ENCODE results near the gene INO80D. TPM values are rescaled to one million over a fixed set of nuclear protein-coding genes. Genes with fewer than 3 reads are reported as not detected.
"Not testable (repeated sequence)": the region's sequence is repeated elsewhere in the genome, so short reads cannot be mapped to it uniquely, and the experiment has no call there.

INO80D gene, protein sequence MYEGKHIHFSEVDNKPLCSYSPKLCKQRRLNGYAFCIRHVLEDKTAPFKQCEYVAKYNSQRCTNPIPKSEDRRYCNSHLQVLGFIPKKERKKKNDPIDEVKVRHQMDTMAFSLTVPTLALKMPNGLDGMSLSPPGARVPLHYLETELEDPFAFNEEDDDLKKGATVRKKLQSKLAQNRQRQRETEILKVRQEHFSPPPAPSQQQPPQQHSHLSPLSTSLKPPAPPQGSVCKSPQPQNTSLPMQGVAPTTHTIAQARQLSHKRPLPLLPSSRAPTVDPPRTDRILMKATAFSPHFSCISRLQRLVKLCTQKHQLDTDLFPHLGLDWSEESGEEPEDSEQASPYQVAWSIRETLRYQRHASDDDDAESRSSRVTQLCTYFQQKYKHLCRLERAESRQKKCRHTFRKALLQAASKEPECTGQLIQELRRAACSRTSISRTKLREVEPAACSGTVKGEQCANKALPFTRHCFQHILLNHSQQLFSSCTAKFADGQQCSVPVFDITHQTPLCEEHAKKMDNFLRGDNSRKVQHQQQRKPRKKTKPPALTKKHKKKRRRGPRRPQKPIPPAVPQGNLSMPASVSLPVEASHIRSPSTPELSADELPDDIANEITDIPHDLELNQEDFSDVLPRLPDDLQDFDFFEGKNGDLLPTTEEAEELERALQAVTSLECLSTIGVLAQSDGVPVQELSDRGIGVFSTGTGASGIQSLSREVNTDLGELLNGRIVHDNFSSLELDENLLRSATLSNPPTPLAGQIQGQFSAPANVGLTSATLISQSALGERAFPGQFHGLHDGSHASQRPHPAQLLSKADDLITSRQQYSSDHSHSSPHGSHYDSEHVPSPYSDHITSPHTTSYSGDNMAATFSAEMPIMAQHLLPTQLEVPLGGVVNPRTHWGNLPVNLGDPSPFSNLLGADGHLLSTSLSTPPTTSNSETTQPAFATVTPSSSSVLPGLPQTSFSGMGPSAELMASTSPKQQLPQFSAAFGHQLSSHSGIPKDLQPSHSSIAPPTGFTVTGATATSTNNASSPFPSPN
- total RNA-seq, result 30.0 TPM
- polyA plus RNA-seq, result 2.2 TPM

DNA sequence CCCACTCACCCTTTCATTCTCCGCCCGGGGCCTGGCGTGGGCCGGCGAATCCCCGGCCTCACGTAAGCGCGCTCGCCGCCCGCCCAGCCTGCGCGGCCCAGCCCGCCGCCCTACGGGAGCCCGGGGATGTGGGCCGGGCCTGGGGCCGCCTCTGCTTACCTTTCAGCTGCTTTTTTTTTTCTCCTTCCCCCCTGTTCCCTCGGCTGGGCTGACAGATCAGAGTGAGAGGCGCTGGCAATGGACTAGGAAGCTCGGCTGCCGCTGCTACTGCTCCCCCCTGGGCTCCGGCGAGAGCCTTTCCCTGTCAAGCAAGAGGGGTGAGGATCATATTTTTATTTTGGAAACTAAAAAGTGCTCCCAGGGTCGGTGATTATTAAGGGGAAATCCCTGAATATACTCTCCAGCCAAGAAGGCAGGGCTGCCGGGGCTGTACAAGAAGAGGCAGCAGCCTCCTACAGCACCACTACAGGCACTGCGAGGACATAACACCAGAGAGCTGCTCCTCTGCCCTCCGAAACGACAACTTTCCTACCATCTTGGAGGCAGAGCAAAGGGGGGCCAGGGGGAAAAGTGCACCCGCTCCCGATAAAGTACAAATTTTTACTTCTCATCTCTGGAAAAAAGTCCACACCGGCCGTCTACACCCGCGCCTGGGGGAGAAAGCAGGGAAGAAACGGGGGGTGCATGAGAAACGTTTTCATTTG, at the start of gene INO80D:
TSS of gene INO80D (minus strand) at position 433 of the 704 bp plus-strand sequence. CDS start 23,158 bp downstream, outside the sequence.
- Histone ChIP-seq H3K4me1 (ENCODE audit: insufficient read depth) (no peaks in the 10 kb centered on the region), H3K27ac (ENCODE audit: low read depth) (peak within 1 kb of the TSS; percentile 99), H3K4me3 (ENCODE audit: low read depth, low read length) (peak within 1 kb of the TSS; percentile 94), H3K36me3 (ENCODE audit: insufficient read depth) (no peaks in the 10 kb centered on the region)
- under 1% methylated on average over 39 of the region's 39 CpGs for WGBS
- peak; percentile 72 for DNase-seq (ENCODE audit: extremely low spot score)

DNA sequence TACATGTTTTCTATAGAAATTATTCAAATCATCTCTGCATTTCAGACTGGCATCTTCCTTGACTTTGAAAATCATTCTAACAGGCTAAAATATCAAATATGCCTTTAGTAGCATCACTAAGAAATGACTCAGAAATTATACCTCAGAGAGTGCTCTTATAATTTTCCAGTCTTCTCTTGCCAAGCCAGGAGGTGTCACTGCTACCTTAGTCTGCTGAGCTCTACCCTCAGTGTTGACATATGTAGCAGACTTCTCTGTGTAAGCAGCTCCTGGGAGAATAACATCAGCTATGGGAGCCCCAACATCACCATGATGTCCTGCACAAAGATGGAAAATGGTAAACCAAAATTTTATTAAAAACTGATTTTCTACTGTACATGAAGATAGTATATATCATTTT, 41.7 kb upstream of the INO80D start:
- no peak for DNase-seq (ENCODE audit: extremely low spot score)
- Histone ChIP-seq H3K4me3 (ENCODE audit: low read depth, low read length) (no peak overlapping the region), H3K36me3 (ENCODE audit: insufficient read depth) (peaks cover 5% of the 10 kb centered on the region), H3K27ac (ENCODE audit: low read depth) (no peak overlapping the region), H3K4me1 (ENCODE audit: insufficient read depth) (no peaks in the 10 kb centered on the region)

GRCh38 chr2:206125901-206126300, 39.9 kb upstream of the INO80D start:
- Histone ChIP-seq H3K27ac (ENCODE audit: low read depth) (no peak overlapping the region), H3K4me3 (ENCODE audit: low read depth, low read length) (no peak overlapping the region), H3K4me1 (ENCODE audit: insufficient read depth) (no peaks in the 10 kb centered on the region), H3K36me3 (ENCODE audit: insufficient read depth) (peaks cover 3% of the 10 kb centered on the region)
- no peak for DNase-seq (ENCODE audit: extremely low spot score)

- H3K27ac ChIP-seq (ENCODE audit: low read depth); H3K4me1 ChIP-seq (ENCODE audit: insufficient read depth); H3K4me3 ChIP-seq (ENCODE audit: low read depth, low read length); DNase-seq (ENCODE audit: extremely low spot score); H3K36me3 ChIP-seq (ENCODE audit: insufficient read depth): not testable (repeated sequence)
- WGBS, result 99% methylated on average over 3 of the region's 3 CpGs
These were observed 36.6 kb upstream of the INO80D start for GRCh38 chr2:206122569-206122968.

DNA sequence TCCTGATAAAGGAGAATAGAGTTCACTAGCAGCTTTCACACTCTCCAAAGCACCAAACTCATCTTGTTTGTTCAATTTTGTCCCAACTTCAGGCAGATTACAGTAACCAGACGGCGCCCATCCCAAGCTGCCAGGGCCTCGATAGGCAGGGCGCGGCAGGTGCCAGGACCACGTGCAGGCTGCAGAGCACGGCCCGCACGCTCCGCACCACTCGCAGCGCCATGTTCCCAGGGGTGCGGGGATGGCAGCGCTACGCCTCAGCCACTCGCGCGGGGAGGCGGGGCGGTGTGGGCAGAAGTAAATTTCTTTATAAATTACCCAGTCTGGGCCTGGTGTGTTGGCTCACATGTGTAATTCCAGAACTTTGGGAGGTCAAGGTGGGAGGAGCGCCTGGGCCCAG, 30.3 kb upstream of the INO80D start:
- DNase-seq (ENCODE audit: extremely low spot score), result no peak
- Histone ChIP-seq H3K27ac (ENCODE audit: low read depth) (no peak overlapping the region), H3K36me3 (ENCODE audit: insufficient read depth) (no peaks in the 10 kb centered on the region), H3K4me3 (ENCODE audit: low read depth, low read length) (no peak overlapping the region), H3K4me1 (ENCODE audit: insufficient read depth) (no peaks in the 10 kb centered on the region)
- 96% methylated on average over 21 of the region's 21 CpGs for WGBS

- H3K4me1 ChIP-seq (ENCODE audit: insufficient read depth), result no peaks in the 10 kb centered on the region
- no peak overlapping the region for H3K4me3 ChIP-seq (ENCODE audit: low read depth, low read length)
- H3K36me3 ChIP-seq (ENCODE audit: insufficient read depth), result no peaks in the 10 kb centered on the region
- DNase-seq (ENCODE audit: extremely low spot score), result no peak
- WGBS, result 95% methylated on average over 3 of the region's 3 CpGs
- no peak overlapping the region for H3K27ac ChIP-seq (ENCODE audit: low read depth)
These were observed 29.1 kb upstream of the INO80D start for GRCh38 chr2:206115026-206115578.

DNA sequence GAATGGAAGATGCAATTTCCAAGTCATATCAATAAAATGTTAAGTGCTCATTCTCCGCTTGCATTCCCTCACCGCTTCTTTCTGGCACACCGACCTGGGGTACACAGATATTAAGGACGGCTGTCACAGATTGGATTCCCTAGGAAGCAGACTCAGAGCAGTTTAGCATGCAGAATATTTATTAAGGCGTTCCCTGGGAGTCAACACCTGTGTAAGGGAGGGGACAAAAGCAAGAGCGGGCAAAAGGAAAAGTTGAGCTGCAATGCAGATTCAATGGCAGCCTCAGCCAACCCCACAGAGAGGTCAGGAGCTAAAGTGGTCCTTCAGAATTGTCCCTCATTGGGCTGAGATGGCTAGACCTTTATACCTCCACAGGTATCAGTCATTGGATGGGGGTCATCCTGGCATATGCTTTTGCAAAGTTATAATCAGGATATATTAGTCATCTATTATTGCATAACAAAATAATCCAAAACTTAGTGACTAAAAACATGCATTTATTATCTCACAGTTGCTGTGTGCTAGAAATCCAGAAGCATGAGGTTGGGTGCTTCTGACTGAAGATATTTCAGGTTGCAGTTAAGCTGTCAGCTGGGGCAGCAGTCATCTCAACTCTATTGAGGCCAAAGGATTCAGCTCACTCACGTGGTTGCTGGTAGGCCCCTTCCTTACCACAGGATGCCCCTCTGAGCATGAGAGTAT, 27.0 kb upstream of the INO80D start:
- no peaks in the 10 kb centered on the region for H3K4me1 ChIP-seq (ENCODE audit: insufficient read depth)
- H3K4me3 ChIP-seq (ENCODE audit: low read depth, low read length), result no peak overlapping the region
- H3K36me3 ChIP-seq (ENCODE audit: insufficient read depth), result no peaks in the 10 kb centered on the region
- no peak overlapping the region for H3K27ac ChIP-seq (ENCODE audit: low read depth)
- no peak for DNase-seq (ENCODE audit: extremely low spot score)
- 91% methylated on average over 7 of the region's 7 CpGs for WGBS

DNA sequence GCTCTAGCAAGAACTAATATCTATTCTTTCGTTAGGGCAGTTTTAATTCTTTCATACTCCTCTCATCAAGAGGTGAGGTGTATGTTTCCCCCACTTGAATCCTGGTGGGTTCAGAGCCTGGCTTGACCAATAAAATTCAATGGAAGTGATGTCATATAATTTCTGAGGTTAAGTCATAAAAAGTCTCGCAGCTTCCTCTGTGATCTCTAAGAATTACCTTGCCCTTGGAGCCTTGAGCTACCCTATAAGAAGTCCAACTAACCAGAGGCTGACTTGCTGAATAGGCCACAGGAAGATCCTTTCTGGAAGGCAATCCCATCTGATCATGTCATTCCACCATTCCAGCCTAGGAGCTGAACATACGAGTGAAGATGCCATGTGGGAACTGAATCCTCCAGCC, 26.1 kb upstream of the INO80D start:
- 94% methylated on average over 3 of the region's 3 CpGs for WGBS
- H3K4me1 ChIP-seq (ENCODE audit: insufficient read depth), result no peaks in the 10 kb centered on the region
- no peak for DNase-seq (ENCODE audit: extremely low spot score)
- H3K36me3 ChIP-seq (ENCODE audit: insufficient read depth), result no peaks in the 10 kb centered on the region
- H3K27ac ChIP-seq (ENCODE audit: low read depth), result no peak overlapping the region
- no peak overlapping the region for H3K4me3 ChIP-seq (ENCODE audit: low read depth, low read length)

DNA sequence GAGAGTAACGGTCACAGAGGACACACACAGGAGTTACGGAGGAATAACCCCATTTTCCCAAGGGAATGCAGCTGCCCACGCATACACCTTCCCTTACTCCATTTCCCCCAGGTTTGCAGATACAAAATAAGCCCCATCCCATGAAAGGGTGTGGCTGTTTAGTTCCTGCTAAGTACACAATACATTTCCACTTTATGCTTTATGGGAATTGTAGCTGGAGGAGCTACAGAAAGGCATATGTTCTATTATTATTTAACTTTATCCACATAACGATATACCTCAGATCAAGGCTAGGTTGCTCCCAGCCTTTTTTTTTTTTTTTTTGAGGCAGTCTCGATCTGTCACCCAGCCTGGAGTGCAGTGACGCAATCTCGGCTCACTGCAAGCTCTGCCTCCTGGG, 22.7 kb upstream of the INO80D start:
- no peak overlapping the region for H3K4me3 ChIP-seq (ENCODE audit: low read depth, low read length)
- no peak for DNase-seq (ENCODE audit: extremely low spot score)
- H3K36me3 ChIP-seq (ENCODE audit: insufficient read depth), result peaks cover 1% of the 10 kb centered on the region
- no peak overlapping the region for H3K27ac ChIP-seq (ENCODE audit: low read depth)
- H3K4me1 ChIP-seq (ENCODE audit: insufficient read depth), result no peaks in the 10 kb centered on the region
- WGBS, result 87% methylated on average over 7 of the region's 7 CpGs

DNA sequence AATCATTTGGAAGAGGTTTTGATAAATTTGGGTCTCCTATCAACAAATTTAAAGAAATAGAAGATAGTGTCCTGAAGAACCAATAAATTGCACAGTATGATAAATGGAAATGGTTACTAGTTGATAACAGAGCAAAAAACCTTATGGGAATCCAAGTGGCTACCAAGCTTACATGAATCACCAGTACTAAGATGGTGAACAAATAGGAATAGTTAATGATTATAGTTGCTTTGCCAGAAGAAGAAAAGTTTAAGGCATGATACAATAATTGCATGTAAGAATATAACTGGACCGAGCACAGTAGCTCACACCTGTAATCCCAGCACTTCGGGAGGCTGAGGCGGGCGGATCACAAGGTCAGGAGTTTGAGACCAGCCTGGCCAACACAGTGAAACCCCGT, 19.6 kb upstream of the INO80D start:
- no peak overlapping the region for H3K4me3 ChIP-seq (ENCODE audit: low read depth, low read length)
- H3K4me1 ChIP-seq (ENCODE audit: insufficient read depth), result no peaks in the 10 kb centered on the region
- H3K27ac ChIP-seq (ENCODE audit: low read depth), result no peak overlapping the region
- DNase-seq (ENCODE audit: extremely low spot score), result no peak
- WGBS, result 94% methylated on average over 5 of the region's 5 CpGs
- H3K36me3 ChIP-seq (ENCODE audit: insufficient read depth), result peaks cover 3% of the 10 kb centered on the region

- Histone ChIP-seq H3K4me3 (ENCODE audit: low read depth, low read length) (no peak overlapping the region), H3K4me1 (ENCODE audit: insufficient read depth) (no peaks in the 10 kb centered on the region), H3K36me3 (ENCODE audit: insufficient read depth) (peaks cover 3% of the 10 kb centered on the region), H3K27ac (ENCODE audit: low read depth) (no peak overlapping the region)
- WGBS, result 96% methylated on average over 4 of the region's 4 CpGs
- DNase-seq (ENCODE audit: extremely low spot score), result no peak
These were observed 19.1 kb upstream of the INO80D start for GRCh38 chr2:206105038-206105437.

DNA sequence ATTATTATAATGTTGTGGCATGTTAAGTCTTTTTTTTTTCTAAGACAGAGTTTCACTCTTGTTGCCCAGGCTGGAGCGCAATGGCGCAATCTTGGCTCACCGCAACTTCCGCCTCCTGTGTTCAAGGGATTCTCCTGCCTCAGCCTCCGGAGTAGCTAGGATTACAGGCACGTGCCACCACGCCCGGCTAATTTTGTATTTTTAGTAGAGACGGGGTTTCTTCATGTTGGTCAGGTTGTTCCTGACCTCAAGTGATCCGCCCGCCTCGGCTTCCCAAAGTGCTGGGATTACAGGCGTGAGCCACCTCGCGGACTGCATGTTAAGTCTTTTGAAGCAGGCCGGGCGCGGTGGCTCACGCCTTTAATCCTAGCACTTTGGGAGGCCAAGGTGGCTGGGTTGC, 12.9 kb upstream of the INO80D start:
- 95% methylated on average over 19 of the region's 19 CpGs for WGBS
- H3K36me3 ChIP-seq (ENCODE audit: insufficient read depth); H3K4me3 ChIP-seq (ENCODE audit: low read depth, low read length); H3K27ac ChIP-seq (ENCODE audit: low read depth); DNase-seq (ENCODE audit: extremely low spot score); H3K4me1 ChIP-seq (ENCODE audit: insufficient read depth): not testable (repeated sequence)

DNA sequence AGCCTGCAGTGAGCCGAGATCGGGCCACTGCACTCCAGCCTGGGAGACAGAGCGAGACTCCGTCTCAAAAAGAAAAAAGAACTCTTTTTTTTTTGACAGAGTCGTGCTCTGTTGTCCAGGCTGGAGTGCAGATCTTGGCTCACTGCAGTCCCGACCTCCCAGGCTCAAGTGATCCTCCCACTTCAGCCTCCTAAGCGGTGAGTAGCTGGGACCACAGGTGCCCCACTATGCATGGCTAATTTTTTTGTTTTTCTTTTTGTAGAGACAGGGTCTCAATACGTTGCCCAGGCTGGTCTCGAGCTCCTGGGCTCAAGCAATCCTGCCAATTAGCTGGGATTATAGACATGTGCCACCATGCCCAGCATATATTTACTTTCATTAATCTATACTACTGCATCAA, 12.5 kb upstream of the INO80D start:
- Histone ChIP-seq H3K36me3 (ENCODE audit: insufficient read depth) (peaks cover under 1% of the 10 kb centered on the region), H3K27ac (ENCODE audit: low read depth) (no peak overlapping the region), H3K4me3 (ENCODE audit: low read depth, low read length) (no peak overlapping the region), H3K4me1 (ENCODE audit: insufficient read depth) (no peaks in the 10 kb centered on the region)
- WGBS, result 97% methylated on average over 9 of the region's 9 CpGs
- DNase-seq (ENCODE audit: extremely low spot score), result no peak

Measured in urinary bladder (tissue), 4 donors.